Measurements from ENCODE around the gene SMARCC2. TPM values are rescaled to one million over a fixed set of nuclear protein-coding genes. Genes with fewer than 3 reads are reported as not detected.

Gene SMARCC2
- total and polyA plus RNA-seq, 2 of the 13 experiments (the other 11 are each of a cell fraction or from before 2014, with no cell fraction given), result 21.3 to 24.1 TPM

- TF ChIP-seq ZNF749 (CRISPR knock-in tag; IDR thresholded peaks at IDR 0.05; ENCODE audit: borderline replicate concordance) (peak; percentile 61; the same call in 1 of the 2 replicates), PTBP1 (IDR thresholded peaks at IDR 0.05; ENCODE audit: low read depth, low read length, poor library complexity, severe bottlenecking) (no peak), SOX5 (CRISPR knock-in tag; IDR thresholded peaks at IDR 0.05; ENCODE audit: borderline replicate concordance) (peak; percentile 56; the same call in 1 of the 2 replicates), TFDP2 (CRISPR knock-in tag; IDR thresholded peaks at IDR 0.05) (peak; percentile 50), STAT6 (CRISPR knock-in tag; IDR thresholded peaks at IDR 0.05; ENCODE audit: borderline replicate concordance) (no peak), ZNF580 (CRISPR knock-in tag; IDR thresholded peaks at IDR 0.05; ENCODE audit: borderline replicate concordance, low read depth) (no peak), TEAD2 (CRISPR knock-in tag; IDR thresholded peaks at IDR 0.05) (no peak), PHB2 (IDR thresholded peaks at IDR 0.05; ENCODE audit: partially characterized antibody) (no peak), ZFP41 (CRISPR knock-in tag; IDR thresholded peaks at IDR 0.05; ENCODE audit: borderline replicate concordance) (no peak; the same call in 1 of the 2 replicates), ZNF782 (CRISPR knock-in tag; IDR thresholded peaks at IDR 0.05; ENCODE audit: borderline replicate concordance) (0 out of 2 replicates have a peak, but pooled peaks have one; percentile 33), ZNF274 (CRISPR knock-in tag; IDR thresholded peaks at IDR 0.05) (0 out of 2 replicates have a peak, but pooled peaks have one; percentile 75), ZNF556 (CRISPR knock-in tag; IDR thresholded peaks at IDR 0.05; ENCODE audit: borderline replicate concordance) (peak; percentile 87; the same call in 1 of the 2 replicates), ZNF777 (CRISPR knock-in tag; IDR thresholded peaks at IDR 0.05) (peak; percentile 39; the same call in 1 of the 2 replicates), HMGXB3 (CRISPR knock-in tag; IDR thresholded peaks at IDR 0.05; ENCODE audit: borderline replicate concordance) (peak; percentile 71; the same call in 1 of the 2 replicates), GLMP (CRISPR knock-in tag; IDR thresholded peaks at IDR 0.05; ENCODE audit: borderline replicate concordance) (no peak), TRAFD1 (CRISPR knock-in tag; IDR thresholded peaks at IDR 0.05; ENCODE audit: borderline replicate concordance) (no peak)
Observed at GRCh38 chr12:56221757-56222530, 32.7 kb upstream of the SMARCC2 start, which contains the start of gene RNF41 (continued).
